HUES64 (cell line): ENCODE data around the gene RNLS.
"Not testable (repeated sequence)": the region's sequence is repeated elsewhere in the genome, so short reads cannot be mapped to it uniquely, and the experiment has no call there.

Experiments used
- H3K27ac ChIP-seq: 2 replicates; pipeline ENCODE4 v1.7.0; 2013; ENCODE audit warnings: low read depth, low read length, inconsistent platforms
- H3K27me3 ChIP-seq: 2 replicates; pipeline ENCODE4 v1.6.1; 2013; ENCODE audit warnings: mild to moderate bottlenecking, low read length; ENCODE audit not compliant: insufficient read depth
- H3K36me3 ChIP-seq: 2 replicates; pipeline ENCODE4 v1.6.1; 2013; ENCODE audit warnings: mild to moderate bottlenecking, low read length; ENCODE audit not compliant: insufficient read depth
- H3K4me1 ChIP-seq: 2 replicates; pipeline ENCODE4 v1.6.1; 2013; ENCODE audit warnings: mild to moderate bottlenecking, low read length, moderate library complexity; ENCODE audit not compliant: insufficient read depth
- H3K4me3 ChIP-seq: 2 replicates; pipeline ENCODE4 v1.5.1; 2013; ENCODE audit warnings: mild to moderate bottlenecking, low read length, moderate library complexity
- H3K9ac ChIP-seq: 2 replicates; pipeline ENCODE4 v1.6.1; 2013; ENCODE audit warnings: mild to moderate bottlenecking, low read depth, low read length
- H3K9me3 ChIP-seq: 2 replicates; pipeline ENCODE4 v1.6.1; 2013; ENCODE audit warnings: low read depth, low read length; ENCODE audit not compliant: insufficient read depth
- WGBS: fragments of 150-250, 120-280 bp; methylation state at CpG from one replicate; pipeline ENCODE4 v1.1.7; 2013; ENCODE audit warnings: missing lambda C conversion rate; 5-methylcytosine and 5-hydroxymethylcytosine counted together

The RNLS gene

DNA sequence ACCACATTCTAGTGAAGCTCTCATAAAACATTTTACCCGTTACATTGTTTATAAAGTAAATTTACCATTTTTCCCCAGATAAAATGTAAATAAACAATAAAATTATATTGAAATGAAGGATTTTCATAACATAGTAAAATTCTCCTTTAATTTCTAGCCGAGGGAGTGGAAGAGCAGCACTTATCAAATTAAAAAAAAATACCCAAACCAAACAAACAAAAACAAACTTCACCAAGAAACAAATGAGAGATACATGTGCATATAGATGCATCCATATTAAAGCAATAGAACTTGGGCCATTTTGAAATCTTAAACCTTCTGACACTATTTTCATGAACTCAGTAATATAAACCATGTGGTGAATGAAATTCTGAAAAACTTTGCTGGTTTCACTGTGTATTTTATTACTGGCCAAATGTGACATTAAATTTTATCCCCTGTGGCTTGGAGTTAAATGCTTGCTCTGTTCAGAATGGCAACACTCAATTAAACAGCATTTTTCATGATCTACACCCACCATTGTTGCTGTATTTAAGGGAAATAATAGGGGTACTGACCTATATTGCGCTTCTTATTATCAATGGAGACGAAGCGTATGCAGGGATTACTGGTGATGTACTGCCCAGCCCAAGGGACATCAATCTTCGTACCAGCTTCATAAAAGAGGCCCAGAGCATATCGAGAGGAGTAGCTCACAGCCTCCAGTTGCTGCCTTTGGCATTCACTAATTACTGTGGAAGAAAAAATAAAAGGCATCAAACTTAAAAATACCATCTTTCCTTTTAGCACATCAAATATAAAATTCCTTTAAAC lies 220.9 kb downstream of the RNLS start:
- no peaks in the 10 kb centered on the region for H3K36me3 ChIP-seq
- no peak overlapping the region for H3K9ac ChIP-seq
- H3K4me1 ChIP-seq: no peaks in the 10 kb centered on the region
- peaks cover under 1% of the 10 kb centered on the region; the same call in 1 of the 2 replicates for H3K9me3 ChIP-seq
- no peaks in the 10 kb centered on the region for H3K27me3 ChIP-seq
- no peak overlapping the region for H3K4me3 ChIP-seq
- H3K27ac ChIP-seq: no peak overlapping the region
- WGBS: 96% methylated on average over 5 of the region's 7 CpGs

DNA sequence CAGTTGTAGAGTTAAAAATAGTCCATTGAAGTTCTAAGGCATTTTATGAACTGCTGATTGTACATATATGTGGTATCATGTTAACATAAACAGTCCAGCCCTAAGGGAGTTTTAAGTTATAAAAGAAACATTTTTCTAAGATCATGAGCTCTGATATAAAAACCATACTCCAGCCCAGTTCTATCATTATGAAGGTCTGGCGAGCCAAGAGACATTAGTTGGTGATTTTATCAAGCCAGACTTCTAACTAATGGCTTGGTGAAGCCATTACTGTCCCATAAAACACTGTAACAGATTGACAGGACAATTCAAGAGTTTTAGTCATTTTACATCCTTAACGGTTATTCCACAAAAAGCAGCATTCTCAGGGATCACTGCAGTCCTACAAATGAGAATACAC lies 221.6 kb downstream of the RNLS start:
- H3K27me3 ChIP-seq: no peaks in the 10 kb centered on the region
- H3K4me1 ChIP-seq: no peaks in the 10 kb centered on the region
- H3K36me3 ChIP-seq: no peaks in the 10 kb centered on the region
- 95% methylated on average over 2 of the region's 2 CpGs for WGBS
- H3K27ac ChIP-seq: no peak overlapping the region
- peaks cover 7% of the 10 kb centered on the region for H3K9me3 ChIP-seq
- H3K9ac ChIP-seq: no peak overlapping the region
- H3K4me3 ChIP-seq: no peak overlapping the region

DNA sequence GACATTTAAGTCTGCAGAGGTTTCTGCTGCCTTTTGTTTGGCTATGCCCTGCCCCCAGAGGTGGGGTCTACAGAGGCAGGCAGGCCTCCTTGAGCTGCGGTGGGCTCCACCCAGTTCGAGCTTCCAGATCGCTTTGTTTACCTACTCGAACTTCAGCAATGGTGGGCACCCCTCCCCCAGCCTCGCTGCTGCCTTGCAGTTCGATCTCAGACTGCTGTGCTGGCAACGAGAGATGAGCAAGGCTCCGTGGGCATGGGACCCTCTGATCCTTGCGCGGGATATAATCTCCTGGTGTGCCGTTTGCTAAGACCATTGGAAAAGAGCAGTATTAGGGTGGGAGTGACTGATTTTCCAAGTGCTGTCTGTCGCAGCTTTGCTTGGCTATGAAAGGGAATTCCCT lies 227.4 kb downstream of the RNLS start:
- H3K27me3 ChIP-seq, H3K9ac ChIP-seq, H3K36me3 ChIP-seq, H3K4me1 ChIP-seq, H3K4me3 ChIP-seq, H3K27ac ChIP-seq: not testable (repeated sequence)
- 96% methylated on average over 12 of the region's 12 CpGs for WGBS
- H3K9me3 ChIP-seq: peaks cover 15% of the 10 kb centered on the region

DNA sequence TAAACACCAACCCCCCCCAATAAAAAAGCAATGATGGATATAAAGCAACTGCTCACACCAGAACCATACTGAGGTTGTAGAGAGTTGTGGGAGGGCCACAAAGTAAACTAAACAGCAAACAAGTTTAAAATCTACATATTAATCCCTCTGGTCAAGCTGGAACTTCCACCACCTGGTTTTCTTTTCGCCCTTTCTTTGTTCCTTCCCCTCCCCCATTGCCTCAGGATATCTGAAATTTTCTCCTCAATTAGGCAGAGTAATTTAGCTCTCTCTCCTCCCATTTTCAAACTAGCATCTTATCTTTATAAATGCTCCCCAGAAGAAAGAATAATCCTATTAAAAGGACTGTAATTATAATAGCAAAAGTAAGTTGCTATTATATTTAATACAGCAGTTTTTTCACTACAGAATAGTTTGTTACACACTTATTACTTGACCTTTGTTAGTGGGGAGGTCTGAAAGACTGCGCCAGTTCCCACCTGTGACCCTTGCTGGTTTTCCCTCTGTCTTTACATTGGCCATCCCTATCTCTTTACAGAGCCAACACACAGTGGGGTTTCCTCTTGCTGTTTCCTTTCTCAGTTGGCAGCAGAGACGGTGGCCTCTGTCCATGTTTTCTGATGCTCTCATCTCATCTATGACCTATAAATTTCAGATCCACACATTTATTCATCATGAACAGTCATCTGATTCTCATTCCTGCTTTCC lies 235.4 kb downstream of the RNLS start:
- H3K27ac ChIP-seq: peak overlapping the region; percentile 31
- peak overlapping the region; percentile 35; the same call in 1 of the 2 replicates for H3K9ac ChIP-seq
- H3K36me3 ChIP-seq: no peaks in the 10 kb centered on the region
- H3K4me1 ChIP-seq: peaks cover 43% of the 10 kb centered on the region
- H3K4me3 ChIP-seq: 0 out of 2 replicates have a peak overlapping the region, but pooled peaks have one; percentile 3
- H3K27me3 ChIP-seq: no peaks in the 10 kb centered on the region
- WGBS: 48% methylated on average over 3 of the region's 3 CpGs
- no peaks in the 10 kb centered on the region for H3K9me3 ChIP-seq

DNA sequence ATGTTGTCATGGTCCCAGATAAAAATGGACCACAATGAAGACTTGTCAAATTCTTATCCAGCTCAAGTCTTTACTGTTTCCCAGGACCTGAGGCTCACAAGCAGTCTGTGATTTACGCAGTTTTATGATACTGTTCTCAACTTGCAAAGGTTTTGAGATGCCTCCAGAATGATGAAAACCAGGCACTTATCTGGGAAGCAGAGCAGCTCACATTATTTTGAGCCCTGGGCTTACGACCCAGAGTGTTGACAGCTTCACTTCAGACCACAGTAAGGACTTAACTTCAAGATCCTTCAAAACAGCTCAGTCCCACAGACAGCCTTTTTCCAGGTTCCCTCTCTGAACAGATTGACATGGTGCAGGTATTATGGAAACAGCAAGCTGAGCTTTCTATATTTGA lies 236.1 kb downstream of the RNLS start:
- Histone ChIP-seq H3K9ac (no peak overlapping the region), H3K4me1 (peaks cover 43% of the 10 kb centered on the region), H3K4me3 (no peak overlapping the region), H3K27me3 (no peaks in the 10 kb centered on the region), H3K27ac (peak overlapping the region; percentile 31), H3K36me3 (no peaks in the 10 kb centered on the region), H3K9me3 (no peaks in the 10 kb centered on the region)
- WGBS: 80% methylated on average over 2 of the region's 2 CpGs

DNA sequence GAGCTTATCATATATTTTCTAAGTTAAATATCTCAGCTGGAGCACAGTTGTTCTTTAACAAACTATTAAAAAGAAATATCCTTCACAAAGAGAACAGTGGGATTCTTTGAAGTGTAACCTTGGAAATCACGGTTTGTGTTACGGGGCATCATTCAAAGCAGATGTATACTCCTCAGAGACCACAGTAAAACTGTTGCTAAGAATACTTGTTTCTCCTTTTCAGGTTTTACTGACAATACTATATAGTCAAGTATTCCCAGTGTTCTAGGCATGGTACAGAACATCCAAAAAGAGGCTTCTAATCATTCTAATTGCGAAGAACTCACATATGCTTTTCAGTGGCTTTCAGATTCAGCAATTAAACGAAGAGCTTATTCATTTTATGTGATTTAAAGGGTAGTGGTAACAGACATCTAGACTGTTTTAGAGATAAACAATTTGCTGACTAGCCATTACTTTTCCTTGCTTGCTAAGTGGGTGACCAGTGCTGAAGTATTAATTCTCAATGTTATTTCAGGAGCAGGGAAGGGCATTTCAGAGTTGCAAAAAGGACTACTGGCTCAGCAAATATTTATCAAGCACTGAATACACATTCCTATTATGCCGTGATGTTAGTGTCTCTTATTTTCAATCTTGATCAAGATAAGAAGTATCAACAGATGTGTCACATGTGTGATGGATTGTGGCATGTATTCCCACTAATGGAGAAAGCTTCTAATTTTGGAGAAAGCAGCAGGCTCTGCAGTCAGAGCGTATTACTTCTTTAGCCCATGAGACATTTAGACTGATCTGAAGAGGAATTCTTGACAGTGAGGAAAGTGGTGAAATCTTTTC lies 236.8 kb downstream of the RNLS start:
- 64% methylated on average over 6 of the region's 6 CpGs for WGBS
- no peak overlapping the region for H3K27ac ChIP-seq

DNA sequence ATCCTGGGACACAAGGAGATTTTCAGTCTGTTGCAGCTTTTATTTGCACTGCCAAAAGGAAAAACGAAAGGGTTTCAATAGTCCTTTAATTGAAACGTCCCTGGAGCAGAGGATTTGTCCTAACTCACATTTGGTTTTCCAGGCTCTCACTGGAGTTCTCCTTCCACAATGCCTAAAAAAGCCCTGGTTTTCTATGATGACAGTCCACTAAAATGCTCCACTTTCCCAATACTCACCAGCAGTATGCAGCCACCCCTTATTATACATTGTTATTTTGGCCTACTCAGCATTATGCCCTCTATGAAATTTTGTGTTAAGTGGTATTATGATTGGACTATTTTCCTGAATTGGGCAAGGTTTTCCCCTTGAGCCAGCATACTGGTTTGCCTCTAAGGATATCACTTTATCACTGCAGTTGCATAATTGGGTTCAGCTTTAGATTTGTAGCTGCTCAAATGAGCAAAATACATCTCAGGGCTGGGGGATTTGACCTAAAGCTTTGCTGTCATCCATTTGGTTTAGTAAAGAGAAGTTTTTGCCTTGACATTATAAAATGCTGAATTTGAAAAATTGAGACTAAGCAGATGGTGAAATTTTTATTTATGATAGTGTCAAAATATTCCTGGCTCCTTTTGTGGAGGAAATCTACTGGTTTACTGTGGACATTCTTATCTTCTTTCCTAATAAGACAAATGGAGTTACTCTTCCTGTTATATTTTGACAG lies 239.2 kb downstream of the RNLS start:
- WGBS: 83% methylated on average over 2 of the region's 2 CpGs
- H3K36me3 ChIP-seq: no peaks in the 10 kb centered on the region
- no peak overlapping the region for H3K27ac ChIP-seq
- no peaks in the 10 kb centered on the region for H3K27me3 ChIP-seq
- H3K9ac ChIP-seq: no peak overlapping the region
- H3K4me3 ChIP-seq: no peak overlapping the region
- no peaks in the 10 kb centered on the region for H3K9me3 ChIP-seq
- H3K4me1 ChIP-seq: peaks cover 43% of the 10 kb centered on the region

More for the DNA sequence above, 236.8 kb downstream of the RNLS start:
- Histone ChIP-seq H3K9me3 (no peaks in the 10 kb centered on the region), H3K27me3 (no peaks in the 10 kb centered on the region), H3K4me3 (no peak overlapping the region), H3K4me1 (peaks cover 43% of the 10 kb centered on the region), H3K36me3 (no peaks in the 10 kb centered on the region), H3K9ac (no peak overlapping the region)

DNA sequence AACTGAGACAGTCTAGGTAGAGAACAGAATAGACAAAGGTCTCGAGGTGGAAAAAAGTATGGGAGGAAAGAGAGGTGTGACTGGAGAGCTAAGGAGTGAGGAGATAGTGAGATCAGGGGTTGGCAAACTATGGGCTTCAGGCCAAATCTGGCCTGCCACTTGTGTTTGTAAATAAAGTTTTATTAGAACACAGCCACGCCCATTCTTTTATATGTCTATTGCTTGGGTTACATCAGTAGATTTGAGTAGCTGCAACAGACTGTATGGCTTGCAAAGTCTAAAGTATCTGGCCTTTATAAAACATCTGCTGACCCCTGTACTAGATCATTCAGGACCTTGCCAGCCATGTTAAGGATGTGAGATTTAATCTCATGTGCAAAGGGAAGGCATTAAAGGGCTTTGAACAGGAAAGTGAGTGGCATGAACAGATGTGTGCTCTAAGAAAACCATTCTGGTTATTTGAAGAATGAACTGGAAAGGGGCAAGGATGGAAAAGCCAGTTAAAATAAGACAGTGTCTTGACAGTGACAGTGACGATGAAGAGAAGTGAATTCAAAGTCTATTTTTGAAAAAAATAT lies 240.3 kb downstream of the RNLS start:
- H3K9ac ChIP-seq: no peak overlapping the region
- 93% methylated on average over 3 of the region's 3 CpGs for WGBS
- H3K4me3 ChIP-seq: no peak overlapping the region
- H3K27ac ChIP-seq: no peak overlapping the region
- peaks cover 34% of the 10 kb centered on the region for H3K4me1 ChIP-seq
- no peaks in the 10 kb centered on the region for H3K27me3 ChIP-seq
- H3K9me3 ChIP-seq: no peaks in the 10 kb centered on the region
- no peaks in the 10 kb centered on the region for H3K36me3 ChIP-seq

DNA sequence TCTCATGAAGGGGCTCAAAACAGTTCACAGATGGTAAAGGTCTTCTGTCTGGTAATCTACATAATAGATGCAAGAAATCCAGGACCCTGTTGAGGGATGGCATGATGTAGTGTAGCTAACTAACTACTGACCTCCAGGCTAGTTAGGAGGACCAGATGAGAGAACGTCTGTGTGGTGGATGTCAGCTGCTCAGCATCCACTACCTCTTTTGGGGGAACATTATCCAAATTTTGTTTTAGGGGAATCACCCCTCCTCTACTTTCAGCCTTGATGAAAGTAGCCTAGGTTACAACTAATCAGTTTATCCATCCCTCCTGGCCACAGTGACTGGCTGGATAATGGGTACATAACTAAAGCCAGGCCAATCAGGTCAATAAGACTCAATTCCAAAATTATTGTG lies 246.0 kb downstream of the RNLS start:
- WGBS: 100% methylated on average over 1 of the region's 1 CpG

DNA sequence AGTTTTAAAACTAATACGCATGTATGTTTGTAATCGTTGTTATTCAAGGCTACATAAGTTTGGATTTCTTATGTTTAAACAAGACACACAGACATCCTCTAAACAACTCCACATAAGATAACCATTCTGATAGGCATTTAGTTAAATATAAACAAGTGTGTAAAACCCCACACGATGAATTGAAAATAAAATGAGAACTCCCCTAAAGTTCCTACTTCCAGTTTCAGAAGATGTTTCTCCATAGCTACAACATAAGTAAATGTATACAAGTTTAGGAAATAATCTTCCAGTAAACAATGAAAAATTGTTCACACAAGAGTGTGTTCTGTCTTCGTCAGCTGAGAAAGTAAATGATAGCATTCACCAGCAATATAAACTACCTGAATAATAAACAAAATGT lies 246.8 kb downstream of the RNLS start:
- Histone ChIP-seq H3K4me3 (no peak overlapping the region), H3K36me3 (no peaks in the 10 kb centered on the region), H3K27ac (no peak overlapping the region), H3K27me3 (no peaks in the 10 kb centered on the region), H3K9me3 (no peaks in the 10 kb centered on the region), H3K4me1 (peaks cover 5% of the 10 kb centered on the region), H3K9ac (no peak overlapping the region)
- 100% methylated on average over 2 of the region's 4 CpGs for WGBS

More for the DNA sequence above, 246.0 kb downstream of the RNLS start:
- Histone ChIP-seq H3K9ac (no peak overlapping the region), H3K4me3 (no peak overlapping the region), H3K27ac (no peak overlapping the region), H3K4me1 (peaks cover 5% of the 10 kb centered on the region), H3K9me3 (no peaks in the 10 kb centered on the region), H3K36me3 (no peaks in the 10 kb centered on the region), H3K27me3 (no peaks in the 10 kb centered on the region)
